Measurements from ENCODE around the gene GRIK5.
A peak's percentile ranks its signal among the peaks of the same experiment; 100 is the strongest.
"Not testable (repeated sequence)": the region's sequence is repeated elsewhere in the genome, so short reads cannot be mapped to it uniquely, and the experiment has no call there.

GRIK5 gene, protein sequence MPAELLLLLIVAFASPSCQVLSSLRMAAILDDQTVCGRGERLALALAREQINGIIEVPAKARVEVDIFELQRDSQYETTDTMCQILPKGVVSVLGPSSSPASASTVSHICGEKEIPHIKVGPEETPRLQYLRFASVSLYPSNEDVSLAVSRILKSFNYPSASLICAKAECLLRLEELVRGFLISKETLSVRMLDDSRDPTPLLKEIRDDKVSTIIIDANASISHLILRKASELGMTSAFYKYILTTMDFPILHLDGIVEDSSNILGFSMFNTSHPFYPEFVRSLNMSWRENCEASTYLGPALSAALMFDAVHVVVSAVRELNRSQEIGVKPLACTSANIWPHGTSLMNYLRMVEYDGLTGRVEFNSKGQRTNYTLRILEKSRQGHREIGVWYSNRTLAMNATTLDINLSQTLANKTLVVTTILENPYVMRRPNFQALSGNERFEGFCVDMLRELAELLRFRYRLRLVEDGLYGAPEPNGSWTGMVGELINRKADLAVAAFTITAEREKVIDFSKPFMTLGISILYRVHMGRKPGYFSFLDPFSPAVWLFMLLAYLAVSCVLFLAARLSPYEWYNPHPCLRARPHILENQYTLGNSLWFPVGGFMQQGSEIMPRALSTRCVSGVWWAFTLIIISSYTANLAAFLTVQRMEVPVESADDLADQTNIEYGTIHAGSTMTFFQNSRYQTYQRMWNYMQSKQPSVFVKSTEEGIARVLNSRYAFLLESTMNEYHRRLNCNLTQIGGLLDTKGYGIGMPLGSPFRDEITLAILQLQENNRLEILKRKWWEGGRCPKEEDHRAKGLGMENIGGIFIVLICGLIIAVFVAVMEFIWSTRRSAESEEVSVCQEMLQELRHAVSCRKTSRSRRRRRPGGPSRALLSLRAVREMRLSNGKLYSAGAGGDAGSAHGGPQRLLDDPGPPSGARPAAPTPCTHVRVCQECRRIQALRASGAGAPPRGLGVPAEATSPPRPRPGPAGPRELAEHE

DNA sequence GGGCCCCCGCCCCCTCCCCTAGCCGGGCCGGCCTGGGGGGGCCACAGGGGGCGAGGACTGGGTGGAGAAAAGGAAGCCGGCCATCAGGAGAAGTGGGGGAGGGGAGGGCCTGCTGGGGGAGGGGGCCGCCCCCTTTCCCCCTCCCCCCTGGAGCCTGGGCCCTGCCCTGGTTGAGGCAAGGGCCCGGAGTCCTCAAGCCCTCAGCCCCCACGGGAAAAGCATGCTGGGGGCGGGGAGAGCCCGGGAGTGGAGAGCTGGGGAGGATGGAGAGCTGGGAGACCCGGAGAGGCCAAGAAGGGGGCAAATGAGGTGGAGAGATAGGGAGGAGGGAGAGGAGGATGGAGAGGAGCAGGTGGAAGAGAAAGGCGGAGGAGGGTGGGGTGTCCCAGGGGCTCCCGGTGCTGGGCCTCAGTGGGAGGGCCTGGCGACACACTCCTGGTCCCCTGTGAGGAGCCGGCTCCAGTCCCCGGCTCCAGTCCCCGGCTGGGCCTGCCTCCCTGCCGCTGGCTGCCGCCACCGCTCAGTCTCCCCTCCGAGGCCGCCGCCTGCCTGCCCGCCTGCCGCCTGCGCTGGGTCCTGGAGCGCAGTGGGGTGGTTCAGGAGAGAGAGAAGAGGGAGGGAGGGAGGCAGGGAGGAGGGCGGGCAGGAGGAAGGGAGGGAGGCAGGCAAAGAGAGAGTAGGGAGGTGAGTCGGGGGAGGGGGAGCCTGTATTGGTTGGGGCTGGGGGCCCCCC is at the start of gene GRIK5:
GRIK5 (minus strand) TSS at position 588 of the 733 bp plus-strand sequence. CDS start 4,436 bp downstream, outside the sequence.
- DNase-seq (ENCODE audit: low read depth in 3 of 3), result no peak

DNA sequence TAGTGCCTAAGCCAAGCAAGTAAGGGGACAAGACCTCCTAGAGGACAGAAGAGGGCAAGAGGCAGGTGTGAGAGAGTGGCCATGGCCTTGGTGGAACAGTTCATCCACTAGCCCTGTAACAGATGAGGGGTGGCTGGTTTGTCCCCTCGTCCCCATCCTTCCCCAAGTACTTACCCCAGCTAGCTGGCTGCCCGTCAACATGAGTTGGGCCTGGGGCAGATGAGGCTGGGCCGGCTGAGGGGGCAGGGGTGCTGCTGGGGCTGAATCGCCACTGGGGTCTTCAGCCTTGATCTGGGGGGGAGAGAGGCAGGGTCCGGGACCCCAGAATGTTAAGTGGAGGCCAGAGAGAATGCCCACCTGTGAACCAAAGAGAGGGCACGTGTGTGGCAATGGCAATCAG is 47.1 kb upstream of the GRIK5 start:
- no peak for DNase-seq (ENCODE audit: low read depth in 3 of 3)

DNA sequence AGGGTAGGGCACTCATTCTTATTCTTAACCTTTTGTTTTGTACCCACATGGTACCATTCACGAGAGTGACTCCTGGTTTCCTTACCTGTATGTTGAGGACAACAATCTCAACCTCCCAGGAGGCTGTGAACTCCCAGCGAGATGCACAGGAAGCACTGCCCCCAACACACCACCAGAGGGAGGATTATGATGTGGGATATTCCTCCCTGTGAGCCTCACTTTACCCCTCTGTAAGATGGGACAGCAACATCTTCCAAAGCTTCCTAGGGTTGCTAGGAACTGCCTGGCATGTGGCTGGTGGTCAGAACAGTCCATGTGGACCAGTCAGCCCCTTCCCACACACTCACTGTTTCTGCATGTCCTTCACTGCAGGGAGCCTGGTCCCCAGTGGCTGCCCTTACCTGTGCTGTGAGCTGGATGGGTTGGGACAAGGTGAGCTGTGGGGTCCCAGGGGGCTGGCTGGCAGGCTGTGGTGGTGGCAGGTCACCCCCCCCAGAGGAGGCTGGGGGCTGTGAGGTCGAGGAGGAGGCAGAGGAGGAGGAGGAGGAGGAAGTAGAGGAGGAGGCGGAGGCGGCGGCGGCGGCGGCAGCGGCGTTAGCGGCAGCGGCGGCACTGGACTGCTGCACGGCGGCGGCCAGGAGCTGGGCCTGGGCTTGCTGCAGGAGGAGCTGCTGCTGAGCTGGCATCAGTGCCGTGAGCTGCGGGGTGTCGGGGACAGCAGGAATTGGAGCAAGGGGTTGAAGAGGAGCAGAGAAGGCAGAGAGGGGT is 46.5 kb upstream of the GRIK5 start:
- DNase-seq (ENCODE audit: low read depth in 3 of 3), result no peak

DNA sequence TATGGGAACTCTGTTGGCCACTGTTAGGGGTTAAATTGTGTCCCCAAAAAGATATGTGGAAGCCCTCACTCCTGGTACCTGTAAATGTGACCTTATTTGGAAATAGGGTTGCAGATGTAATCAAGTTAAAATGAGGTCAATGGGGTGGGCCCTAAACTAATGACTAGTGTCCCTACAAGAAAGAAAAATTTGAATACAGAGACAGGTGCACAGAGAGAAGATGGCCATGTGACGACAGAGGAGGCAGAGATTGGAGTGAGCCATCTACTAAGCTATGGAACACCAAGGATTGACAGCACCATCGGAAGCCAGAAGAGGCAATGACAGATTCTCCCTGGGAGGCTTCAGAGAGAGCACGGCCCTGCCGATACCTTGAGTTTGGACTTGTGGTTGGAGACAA is 45.7 kb upstream of the GRIK5 start:
- no peak for DNase-seq (ENCODE audit: low read depth in 3 of 3)

DNA sequence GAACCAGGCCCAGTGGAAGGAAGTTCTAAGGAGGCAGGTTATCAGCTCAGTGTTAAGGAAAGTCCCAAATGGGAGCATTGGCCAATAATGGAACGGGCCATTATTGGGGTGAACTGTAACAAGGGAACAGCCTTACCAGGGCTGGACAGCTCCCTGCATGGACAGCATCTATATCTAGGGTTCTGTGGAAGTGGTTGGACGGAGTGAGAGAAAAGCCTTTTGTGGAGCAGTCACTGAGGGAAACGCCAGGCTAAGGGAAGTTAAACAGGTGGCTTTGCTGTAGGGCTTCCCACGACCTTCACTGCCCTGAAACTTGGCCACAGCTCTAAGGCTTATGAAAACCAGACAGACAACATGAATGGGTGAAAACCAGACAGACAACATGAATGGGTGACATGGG is 45.2 kb upstream of the GRIK5 start:
- DNase-seq (ENCODE audit: low read depth in 3 of 3), result no peak

DNA sequence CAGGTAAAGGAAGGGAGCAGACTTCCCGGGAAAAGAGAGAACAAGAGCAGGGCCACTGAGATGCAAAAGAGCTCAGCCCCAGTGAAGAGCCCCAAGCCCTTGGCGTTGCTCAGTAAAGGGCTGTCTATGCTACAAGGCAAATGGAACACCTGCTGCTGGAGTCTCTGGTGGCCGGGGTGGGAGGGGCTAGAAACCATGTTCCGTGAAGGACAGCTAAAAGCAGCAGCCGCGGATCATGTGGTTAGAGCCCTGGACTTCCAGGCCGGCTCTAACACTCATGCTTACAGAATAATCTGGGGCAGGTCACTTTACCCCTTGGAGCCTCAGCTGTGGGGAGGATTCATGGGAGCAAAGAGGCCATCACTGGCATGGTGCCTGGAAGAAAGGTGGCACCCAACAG is 44.4 kb upstream of the GRIK5 start:
- no peak for DNase-seq (ENCODE audit: low read depth in 3 of 3)

DNA sequence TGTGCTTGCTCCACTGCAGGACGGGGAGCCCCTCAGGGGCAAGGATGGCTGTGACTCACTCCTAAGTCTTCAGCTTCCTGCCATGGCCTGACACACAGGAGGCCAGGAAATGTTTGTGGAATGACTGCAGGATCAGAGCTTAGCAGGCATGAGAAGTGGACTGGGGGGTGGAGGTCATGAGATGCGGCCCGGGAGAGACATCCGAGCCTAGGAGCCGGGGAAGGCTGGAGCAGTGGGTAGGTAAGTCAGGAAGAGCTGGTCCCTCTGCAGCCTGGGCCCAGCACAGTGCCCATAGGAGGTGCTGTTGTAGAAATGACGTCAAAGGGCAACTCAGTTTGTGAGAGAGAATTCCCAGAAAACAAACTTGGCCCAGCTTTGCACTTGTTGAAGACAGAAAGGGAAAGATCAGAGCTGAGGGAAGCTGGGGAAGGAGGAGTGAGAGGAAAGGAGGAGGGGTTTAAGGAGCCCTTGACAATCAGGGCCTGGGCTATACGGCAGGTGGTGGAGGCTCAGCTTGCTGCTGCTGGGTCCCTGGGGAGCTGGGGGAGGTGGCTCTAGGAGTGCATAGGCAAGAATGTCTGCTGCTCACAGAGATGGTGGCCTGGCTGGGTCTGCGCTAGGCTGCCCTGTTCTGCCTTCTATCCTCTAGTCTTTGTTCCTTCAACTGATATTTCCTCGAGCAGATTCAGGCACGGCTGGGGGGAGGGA is 43.8 kb upstream of the GRIK5 start:
- DNase-seq (ENCODE audit: low read depth in 3 of 3), result no peak

DNA sequence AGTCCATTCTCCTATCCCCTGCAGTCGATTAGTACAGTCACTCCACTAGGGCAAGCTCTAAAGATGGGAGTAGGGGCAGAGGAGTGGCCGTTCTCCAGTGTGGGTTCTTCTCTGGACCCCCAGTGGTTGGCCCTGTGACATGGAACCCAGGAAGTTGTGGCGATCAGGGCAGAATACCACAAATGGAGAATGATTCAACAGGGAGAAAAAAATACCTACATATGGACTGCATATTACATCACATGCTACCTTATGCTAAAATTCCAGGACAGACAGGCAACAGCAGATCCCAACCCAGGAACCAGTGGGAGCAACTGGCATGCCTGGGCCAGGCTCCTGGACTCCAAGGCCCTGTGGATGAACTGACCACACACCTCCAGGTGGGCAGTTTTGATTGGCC is 41.8 kb upstream of the GRIK5 start:
- DNase-seq (ENCODE audit: low read depth in 3 of 3), result no peak

DNA sequence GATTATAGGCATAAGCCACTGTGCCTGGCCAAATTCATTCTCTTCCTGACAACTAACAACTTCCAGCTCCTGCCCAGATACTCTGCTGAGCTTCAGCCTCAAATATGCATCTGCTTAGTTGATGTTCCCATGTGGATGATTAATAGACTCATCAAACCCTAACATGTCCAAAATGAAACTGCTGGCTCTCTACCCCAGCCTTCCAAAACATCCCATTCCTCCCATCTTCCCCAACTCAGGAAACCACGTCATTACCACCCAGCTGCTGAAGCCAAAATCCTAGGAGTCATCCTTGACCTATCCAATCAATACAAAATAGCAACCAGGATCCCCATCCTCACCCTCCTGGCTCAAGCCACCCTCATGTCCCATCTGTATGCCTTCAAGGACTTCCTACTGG is 41.4 kb upstream of the GRIK5 start:
- no peak for DNase-seq (ENCODE audit: low read depth in 3 of 3)

DNA sequence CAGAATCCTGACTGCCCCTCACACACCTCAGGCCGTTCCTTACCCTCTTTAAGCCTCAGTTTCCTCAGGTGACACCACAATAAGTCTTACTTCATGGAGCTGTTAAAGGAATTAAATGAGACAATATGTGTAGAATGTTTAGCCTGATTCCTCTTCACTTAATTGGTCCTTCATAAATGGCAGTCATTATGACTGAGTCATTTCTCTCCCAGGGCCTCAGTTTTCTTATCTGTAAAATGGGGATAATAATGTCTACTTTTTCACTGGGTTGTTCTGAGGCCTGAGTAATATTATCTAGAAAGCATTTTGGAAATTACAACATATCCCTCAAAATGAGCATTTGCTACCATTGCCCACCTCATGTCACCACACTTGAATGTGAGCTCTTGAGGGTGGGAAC is 40.7 kb upstream of the GRIK5 start:
- DNase-seq (ENCODE audit: low read depth in 3 of 3), result no peak

DNA sequence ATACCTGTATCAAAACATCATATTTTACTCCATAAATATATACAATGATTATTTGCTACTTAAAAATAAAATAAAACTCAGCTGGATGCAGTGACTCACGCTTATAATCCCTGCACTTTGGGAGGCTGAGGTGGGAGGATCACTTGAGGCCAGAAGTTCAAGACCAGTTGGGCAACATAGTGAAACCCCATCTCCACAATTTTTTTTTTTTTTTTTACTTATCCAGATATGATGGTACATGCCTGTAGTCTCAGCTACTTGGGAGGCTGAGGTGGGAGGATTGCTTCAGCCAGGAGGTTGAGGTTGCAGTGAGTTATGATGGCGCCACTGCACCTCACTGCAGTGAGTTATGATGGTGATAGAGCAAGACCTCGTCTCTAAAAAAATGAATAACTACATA is 39.9 kb upstream of the GRIK5 start:
- DNase-seq (ENCODE audit: low read depth in 3 of 3), result no peak

DNA sequence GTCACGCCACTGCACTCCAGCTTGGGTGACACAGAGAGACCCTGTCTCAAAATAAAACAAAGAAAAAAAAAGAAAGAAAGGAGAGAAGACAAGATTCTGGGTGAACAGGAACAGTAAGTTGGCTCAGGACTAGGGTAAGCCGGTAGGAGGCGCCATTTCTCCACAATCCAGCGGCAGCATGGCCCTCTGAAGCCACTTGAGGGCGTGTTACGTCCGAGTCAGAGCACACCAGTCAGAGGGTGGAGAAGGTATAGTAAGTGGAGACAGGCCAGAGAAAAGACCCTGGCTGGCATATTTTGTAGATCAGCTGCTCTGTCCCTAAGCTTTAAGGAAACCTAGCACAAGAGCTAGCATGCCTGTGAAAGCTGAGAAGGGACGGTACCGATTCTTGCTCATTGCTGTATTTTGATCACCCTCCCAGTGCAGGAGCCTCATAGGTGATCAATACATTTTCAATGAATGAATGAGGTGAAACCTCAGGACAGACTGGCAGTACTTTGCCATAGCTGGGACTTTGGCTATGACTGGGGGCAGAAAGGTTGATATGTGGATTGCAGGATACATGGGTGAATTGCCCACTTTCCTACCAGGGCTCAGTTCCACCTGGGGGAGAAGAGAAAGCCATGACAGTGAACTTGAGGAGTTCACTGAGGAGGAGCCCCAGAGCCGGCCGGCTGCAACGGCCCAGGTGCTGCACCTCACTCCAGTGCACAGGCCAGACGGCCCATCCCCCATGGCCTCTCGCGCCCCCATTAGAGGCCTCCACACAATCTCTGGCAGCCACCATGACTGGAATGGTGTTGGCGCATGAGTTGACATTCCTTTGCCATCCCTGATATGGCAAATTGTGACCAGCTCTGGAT is 38.8 kb upstream of the GRIK5 start:
- peak; percentile 81 to 87 (median 85) for DNase-seq (ENCODE audit: low read depth in 3 of 3)

DNA sequence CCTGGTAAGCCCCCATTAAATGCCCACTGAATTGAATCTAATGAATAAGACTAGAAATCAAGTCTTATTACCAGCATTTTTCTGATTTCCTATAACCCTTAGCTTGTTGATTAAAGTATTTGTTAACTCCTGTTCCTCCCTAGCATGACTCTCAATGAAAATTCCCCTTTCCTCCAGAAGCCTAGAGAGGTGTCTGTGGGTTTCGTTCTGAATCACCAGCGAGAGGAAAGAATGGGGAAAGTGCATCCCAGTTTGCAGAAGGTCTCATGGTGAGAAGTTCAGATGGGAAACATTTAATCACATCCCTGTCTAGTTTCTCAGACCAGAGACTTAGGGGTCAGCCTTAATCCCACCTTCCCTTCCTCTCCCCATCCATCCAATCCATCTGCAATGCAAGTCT is 35.4 kb upstream of the GRIK5 start:
- no peak for DNase-seq (ENCODE audit: low read depth in 3 of 3)

DNA sequence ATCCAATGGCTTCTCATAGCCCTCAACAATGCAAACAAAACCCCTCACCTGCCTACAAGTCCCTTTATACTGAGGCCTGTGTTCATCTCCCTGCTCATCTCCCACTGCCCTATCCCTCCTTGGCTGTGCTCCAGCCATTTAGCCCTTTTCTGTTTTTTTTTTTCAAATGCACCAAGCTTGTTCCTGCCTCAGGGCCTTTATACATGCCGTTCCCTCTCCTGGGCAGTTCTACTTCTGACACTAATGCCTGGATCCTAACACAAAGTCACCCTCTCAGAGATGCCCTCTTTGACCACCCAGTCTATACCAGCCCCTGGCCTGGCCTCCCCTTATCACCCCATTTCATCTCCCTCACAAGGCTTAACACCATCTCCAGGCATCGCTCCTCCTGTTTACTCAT is 32.9 kb upstream of the GRIK5 start:
- DNase-seq (ENCODE audit: low read depth in 3 of 3), result no peak

DNA sequence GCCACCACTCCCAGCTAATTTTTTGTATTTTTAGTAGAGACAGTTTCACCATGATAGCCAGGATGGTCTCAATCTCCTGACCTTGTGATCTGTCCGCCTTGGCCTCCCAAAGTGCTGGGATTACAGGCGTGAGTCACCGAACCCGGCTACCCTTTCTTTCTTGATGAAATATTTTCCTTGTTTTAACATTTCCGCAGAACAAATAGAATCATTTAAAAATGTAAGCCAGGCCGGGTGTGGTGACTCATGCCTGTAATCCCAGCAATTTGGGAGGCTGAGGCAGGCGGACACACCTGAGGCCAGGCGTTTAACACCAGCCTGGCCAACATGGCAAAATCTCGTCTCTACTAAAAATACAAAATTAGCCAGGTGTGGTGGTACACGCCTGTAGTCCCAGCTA is 30.2 kb upstream of the GRIK5 start:
- DNase-seq (ENCODE audit: low read depth in 3 of 3), result not testable (repeated sequence)

DNA sequence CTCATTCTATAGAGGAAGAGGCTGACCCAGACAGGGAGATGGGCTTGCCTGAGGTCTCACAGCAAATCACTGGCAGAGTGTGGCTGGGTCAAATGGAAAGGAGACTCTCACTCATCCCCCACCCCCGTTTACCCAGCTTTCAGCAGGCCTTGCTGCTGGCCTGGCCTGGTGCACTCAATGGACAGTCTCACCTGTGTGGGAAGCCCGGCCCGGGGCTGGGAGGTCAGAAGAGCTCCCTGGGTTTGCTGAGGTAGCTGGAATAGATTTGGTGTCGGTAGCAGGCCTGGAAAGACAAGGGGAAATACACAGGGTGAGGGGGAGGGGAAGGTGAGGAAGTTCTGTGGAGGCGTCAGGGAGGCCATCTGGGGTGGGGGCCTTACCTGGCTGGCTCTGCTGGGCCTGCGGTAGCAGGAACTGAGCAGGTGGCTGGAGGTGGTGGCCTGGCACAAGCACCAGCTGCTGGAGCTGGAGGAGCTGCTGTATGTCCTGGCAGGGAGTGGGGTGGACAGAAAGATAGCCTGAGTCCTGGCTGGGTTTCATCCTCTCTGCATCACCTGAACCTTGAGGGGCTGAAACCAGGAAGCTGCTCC is 29.4 kb upstream of the GRIK5 start:
- no peak for DNase-seq (ENCODE audit: low read depth in 3 of 3)

DNA sequence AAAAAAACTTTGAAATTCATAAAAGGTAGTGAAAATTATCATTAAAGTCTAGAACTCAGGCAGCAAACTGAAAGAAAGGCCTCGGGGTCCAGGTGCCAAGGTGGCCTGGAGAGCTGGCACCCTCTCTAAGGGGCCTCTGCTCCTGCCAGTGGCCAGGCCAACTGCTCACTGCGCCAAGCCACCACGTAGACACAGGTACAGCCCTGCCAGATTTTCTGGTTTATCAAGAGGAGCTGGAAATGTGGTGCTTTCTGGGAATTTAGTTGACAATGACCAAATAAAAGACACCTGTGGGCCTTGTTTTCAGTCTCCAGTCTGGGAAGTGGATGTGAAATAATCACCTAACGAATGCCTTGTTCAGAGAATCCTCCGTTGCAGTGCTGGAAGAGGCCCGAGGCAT is 28.8 kb upstream of the GRIK5 start:
- no peak for DNase-seq (ENCODE audit: low read depth in 3 of 3)

DNA sequence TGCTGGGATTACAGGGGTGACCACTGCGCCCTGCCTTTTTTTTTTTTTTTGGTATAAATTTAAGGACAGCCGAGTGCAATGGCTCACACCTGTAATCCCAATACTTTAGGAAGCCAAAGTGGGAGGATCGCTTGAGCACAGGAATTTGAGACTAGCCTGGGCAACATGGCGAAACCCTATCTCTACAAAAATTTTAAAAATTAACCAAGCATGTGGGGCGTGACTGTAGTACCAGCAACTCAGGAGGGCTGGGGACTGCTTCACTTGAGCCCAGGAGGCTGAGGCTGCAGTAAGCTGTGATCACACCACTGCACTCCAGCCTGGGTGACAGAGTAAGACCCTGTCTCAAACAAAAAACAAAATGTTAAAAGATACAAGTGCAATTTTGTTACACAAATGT is 27.5 kb upstream of the GRIK5 start:
- no peak for DNase-seq (ENCODE audit: low read depth in 3 of 3)

DNA sequence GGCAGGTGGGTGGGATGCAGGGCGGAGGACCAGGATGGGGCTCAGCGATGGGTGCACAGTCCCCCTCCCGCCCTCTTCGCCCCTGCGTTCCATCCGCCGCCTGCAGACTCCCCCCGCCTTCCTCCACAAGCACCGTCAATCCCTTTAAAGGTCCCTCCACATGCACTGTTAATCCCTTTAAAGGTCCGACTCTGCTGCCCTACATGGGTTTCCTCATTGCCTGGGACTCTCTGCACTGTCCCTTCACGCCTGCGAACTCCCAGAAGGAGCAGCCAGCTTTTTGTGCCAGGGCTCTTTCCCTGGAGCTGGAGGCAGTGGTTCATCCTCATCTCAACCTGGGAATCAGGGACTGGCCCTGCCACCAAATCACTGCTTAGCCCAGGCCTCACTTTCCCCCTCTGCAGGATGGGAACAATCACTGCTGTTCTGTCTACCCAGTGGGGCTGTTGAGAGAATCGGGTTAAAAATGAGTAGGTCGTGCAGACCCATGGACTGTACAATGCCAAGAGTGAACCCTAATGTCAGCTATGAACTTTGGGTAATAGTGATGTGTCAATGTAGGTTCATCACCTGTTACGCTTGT is 26.3 kb upstream of the GRIK5 start:
- DNase-seq (ENCODE audit: low read depth in 3 of 3), result no peak
